Activated naive CD8-positive, alpha-beta T cell treated with anti-CD3 and anti-CD28 coated beads, Interleukin-2, amount 50 U/mL, for 16 hours (primary cell): Measurements from ENCODE around the gene HDAC4.
A peak's percentile ranks its signal among the peaks of the same experiment; 100 is the strongest.
"Not testable (repeated sequence)": the region's sequence is repeated elsewhere in the genome, so short reads cannot be mapped to it uniquely, and the experiment has no call there.

Experiments
- DNase-seq: peaks from one replicate; pipeline ENCODE4 v3.0.0-alpha.2; 2020; ENCODE audit warnings: low read depth, low spot score

Gene HDAC4

GRCh38 chr2:239049421-239050251 lies 351.2 kb downstream of the HDAC4 start:
- no peak for DNase-seq

GRCh38 chr2:239048736-239049135 lies 352.1 kb downstream of the HDAC4 start:
- DNase-seq: no peak

- no peak for DNase-seq
Observed at GRCh38 chr2:239047861-239048260, 353.0 kb downstream of the HDAC4 start.

GRCh38 chr2:239047420-239047819 lies 353.4 kb downstream of the HDAC4 start:
- DNase-seq: no peak

- DNase-seq: no peak
Observed at GRCh38 chr2:239046822-239047221, 354.0 kb downstream of the HDAC4 start.

- no peak for DNase-seq
Observed at GRCh38 chr2:239044336-239044735, 356.5 kb downstream of the HDAC4 start.

- DNase-seq: no peak
Observed at GRCh38 chr2:239043326-239043725, 357.5 kb downstream of the HDAC4 start.

- DNase-seq: no peak
Observed at GRCh38 chr2:239042551-239043320, 358.1 kb downstream of the HDAC4 start.

- DNase-seq: no peak
Observed at GRCh38 chr2:239042046-239042445, 358.8 kb downstream of the HDAC4 start.

GRCh38 chr2:239041062-239041461 lies 359.8 kb downstream of the HDAC4 start:
- DNase-seq: no peak

GRCh38 chr2:239040152-239040761 lies 360.6 kb downstream of the HDAC4 start:
- no peak for DNase-seq

- DNase-seq: no peak
Observed at GRCh38 chr2:239039479-239039861, 361.4 kb downstream of the HDAC4 start.

GRCh38 chr2:239038773-239039478 lies 361.9 kb downstream of the HDAC4 start:
- no peak for DNase-seq

GRCh38 chr2:239038284-239038683 lies 362.5 kb downstream of the HDAC4 start:
- not testable (repeated sequence) for DNase-seq

GRCh38 chr2:239037559-239037910 lies 363.3 kb downstream of the HDAC4 start:
- DNase-seq: no peak

- DNase-seq: no peak
Observed at GRCh38 chr2:239036819-239037558, 363.8 kb downstream of the HDAC4 start.

- DNase-seq: no peak
Observed at GRCh38 chr2:239035997-239036731, 364.7 kb downstream of the HDAC4 start.

GRCh38 chr2:239035361-239035814 lies 365.4 kb downstream of the HDAC4 start:
- DNase-seq: peak; percentile 34

GRCh38 chr2:239034561-239035341 lies 366.1 kb downstream of the HDAC4 start:
- no peak for DNase-seq
